Vagina (tissue), 2 donors: Measurements from ENCODE around the gene CXCL11. TPM values are rescaled to one million over a fixed set of nuclear protein-coding genes. Genes with fewer than 3 reads are reported as not detected.
"Not testable (repeated sequence)": the region's sequence is repeated elsewhere in the genome, so short reads cannot be mapped to it uniquely, and the experiment has no call there.

Experiments used
- DNase-seq, 2 donors: peaks; one replicate each; pipeline ENCODE4 v3.0.0-alpha.2; 2017; ENCODE audit errors: extremely low spot score in 2 of 2
- H3K27ac ChIP-seq: fragments of 200-600 bp; sonication (generic); one replicate; pipeline ENCODE4 v1.5.1; 2019
- H3K27me3 ChIP-seq: fragments of 200-600 bp; sonication (generic); one replicate; pipeline ENCODE4 v1.5.1; 2019
- H3K36me3 ChIP-seq, 2 donors: fragments of 200-600 bp; sonication (generic); one replicate each; pipeline ENCODE4 v1.5.1; 2017 to 2019
- H3K4me1 ChIP-seq: fragments of 200-600 bp; sonication (generic); one replicate; pipeline ENCODE4 v1.5.1; 2019
- H3K4me3 ChIP-seq, 2 donors: fragments of 200-600 bp; sonication (generic); 1 replicate in 1 of 2; 2 replicates in 1 of 2; pipeline ENCODE4 v1.5.1; 2016 to 2019
- H3K9me3 ChIP-seq: fragments of 200-600 bp; sonication (generic); one replicate; pipeline ENCODE4 v1.5.1; 2019
- POLR2A ChIP-seq, 2 donors: fragments of 450-650 bp; IDR thresholded peaks; one replicate each; pipeline ENCODE4 v1.6.1; 2017; ENCODE audit warnings: antibody characterized with exemption in 2 of 2, mild to moderate bottlenecking in 2 of 2, moderate library complexity in 2 of 2
- POLR2AphosphoS5 ChIP-seq, 2 donors: sonication (generic); formaldehyde crosslinking; IDR thresholded peaks; one replicate each; pipeline ENCODE4 v1.9.0; 2017; ENCODE audit warnings: antibody characterized with exemption in 2 of 2, mild to moderate bottlenecking in 2 of 2, low read depth in 1 of 2; ENCODE audit not compliant: insufficient read depth in 1 of 2
- intact Hi-C: fragments of 100-400 bp; cut with DNase I; formaldehyde crosslinking; loops from one replicate; pipeline ENCODE4 v1.15.1; 2023
- total RNA-seq: library from RNA; depleted of rRNA; stranded (reverse); fragments of >200 nt; gene quantifications from one replicate; pipeline ENCODE4 v1.2.3, GENCODE V29; 2016
- TF ChIP-seq, protein P1 (sequence below), 3 experiments: fragments of 450-650 bp in 2 of 3; fragments of 200-600 bp in 1 of 3; sonication (generic) in 1 of 3; IDR thresholded peaks; one replicate each; pipeline ENCODE4 v1.5.1; 2017 to 2019; ENCODE audit warnings: antibody characterized with exemption in 3 of 3, mild to moderate bottlenecking in 2 of 3, moderate library complexity in 2 of 3

The CXCL11 gene
- total RNA-seq, 1 donor from 2014 or later = not detected

DNA sequence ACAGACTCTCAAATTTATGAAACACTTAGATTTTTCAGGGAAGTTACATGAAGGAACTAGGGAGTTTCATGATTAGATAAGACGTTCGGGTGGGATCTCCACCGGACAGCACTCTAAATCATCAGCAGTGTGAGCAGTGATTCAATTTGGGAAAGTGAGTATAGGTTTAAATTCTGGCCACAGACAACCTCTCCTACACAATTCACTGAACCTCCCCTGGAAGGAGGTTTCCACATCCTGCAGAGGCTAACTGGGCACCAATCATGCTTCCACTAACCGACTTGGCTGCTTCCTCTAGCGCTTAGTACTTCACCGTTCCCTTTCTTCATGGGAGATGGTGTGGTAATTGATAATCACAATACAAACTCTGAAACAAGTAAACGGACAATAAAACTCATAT, 34.2 kb downstream of the CXCL11 start:
- intact Hi-C loops = no loop called here
- no peak for DNase-seq
- TF ChIP-seq POLR2A (IDR thresholded peaks at IDR 0.05) (no peak), POLR2AphosphoS5 (IDR thresholded peaks at IDR 0.05; ENCODE audit: insufficient read depth in 1 of 2, low read depth in 1 of 2) (no peak)
- TF ChIP-seq, protein P1, sequence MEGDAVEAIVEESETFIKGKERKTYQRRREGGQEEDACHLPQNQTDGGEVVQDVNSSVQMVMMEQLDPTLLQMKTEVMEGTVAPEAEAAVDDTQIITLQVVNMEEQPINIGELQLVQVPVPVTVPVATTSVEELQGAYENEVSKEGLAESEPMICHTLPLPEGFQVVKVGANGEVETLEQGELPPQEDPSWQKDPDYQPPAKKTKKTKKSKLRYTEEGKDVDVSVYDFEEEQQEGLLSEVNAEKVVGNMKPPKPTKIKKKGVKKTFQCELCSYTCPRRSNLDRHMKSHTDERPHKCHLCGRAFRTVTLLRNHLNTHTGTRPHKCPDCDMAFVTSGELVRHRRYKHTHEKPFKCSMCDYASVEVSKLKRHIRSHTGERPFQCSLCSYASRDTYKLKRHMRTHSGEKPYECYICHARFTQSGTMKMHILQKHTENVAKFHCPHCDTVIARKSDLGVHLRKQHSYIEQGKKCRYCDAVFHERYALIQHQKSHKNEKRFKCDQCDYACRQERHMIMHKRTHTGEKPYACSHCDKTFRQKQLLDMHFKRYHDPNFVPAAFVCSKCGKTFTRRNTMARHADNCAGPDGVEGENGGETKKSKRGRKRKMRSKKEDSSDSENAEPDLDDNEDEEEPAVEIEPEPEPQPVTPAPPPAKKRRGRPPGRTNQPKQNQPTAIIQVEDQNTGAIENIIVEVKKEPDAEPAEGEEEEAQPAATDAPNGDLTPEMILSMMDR (IDR thresholded peaks at IDR 0.05) = no peak
- H3K4me1 ChIP-seq = no peaks in the 10 kb centered on the region
- no peak overlapping the region for H3K4me3 ChIP-seq
- no peaks in the 10 kb centered on the region for H3K9me3 ChIP-seq
- H3K27ac ChIP-seq = no peak overlapping the region
- H3K36me3 ChIP-seq = no peaks in the 10 kb centered on the region
- no peaks in the 10 kb centered on the region for H3K27me3 ChIP-seq

GRCh38 chr4:76000279-76000678, 35.6 kb downstream of the CXCL11 start:
- no peaks in the 10 kb centered on the region for H3K27me3 ChIP-seq
- no peaks in the 10 kb centered on the region for H3K4me1 ChIP-seq
- H3K27ac ChIP-seq = no peak overlapping the region
- no peak overlapping the region for H3K4me3 ChIP-seq
- TF ChIP-seq, protein P1 (IDR thresholded peaks at IDR 0.05) = no peak
- TF ChIP-seq POLR2AphosphoS5 (IDR thresholded peaks at IDR 0.05; ENCODE audit: insufficient read depth in 1 of 2, low read depth in 1 of 2) (no peak), POLR2A (IDR thresholded peaks at IDR 0.05) (no peak)
- no peak for DNase-seq
- intact Hi-C loops = no loop called here
- H3K9me3 ChIP-seq = no peaks in the 10 kb centered on the region
- H3K36me3 ChIP-seq = no peaks in the 10 kb centered on the region

GRCh38 chr4:75998525-75999147, 37.2 kb downstream of the CXCL11 start:
- intact Hi-C loops = loop anchor here (5.0 kb wide), 1 partner anchor 69 kb away; no protein-coding TSS in a partner anchor
- H3K36me3 ChIP-seq, H3K4me3 ChIP-seq, H3K9me3 ChIP-seq, H3K27me3 ChIP-seq, DNase-seq, H3K27ac ChIP-seq, H3K4me1 ChIP-seq: not testable (repeated sequence)

DNA sequence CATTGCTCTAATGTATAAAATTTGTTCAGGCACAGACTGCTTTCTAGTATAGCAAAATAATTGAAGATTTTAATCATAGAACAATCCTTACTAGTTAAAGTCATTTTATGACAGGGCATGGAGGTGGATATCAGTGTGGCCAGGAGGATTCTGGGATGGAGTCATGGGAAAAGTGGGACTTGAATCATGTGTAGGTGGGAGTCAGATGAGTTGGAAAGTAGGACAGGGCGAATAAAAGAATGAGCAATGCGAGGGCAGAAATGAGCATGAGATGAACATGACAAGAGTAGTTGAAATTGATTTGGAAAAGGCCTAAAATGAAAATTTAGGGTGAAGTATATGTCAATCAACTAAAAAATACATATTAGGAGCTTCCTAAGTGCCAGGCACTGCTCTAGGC, 37.9 kb downstream of the CXCL11 start:
- H3K9me3 ChIP-seq = no peaks in the 10 kb centered on the region
- H3K27me3 ChIP-seq = no peaks in the 10 kb centered on the region
- H3K4me3 ChIP-seq = no peak overlapping the region
- no peak for DNase-seq
- intact Hi-C loops = loop anchor here (5.0 kb wide), 1 partner anchor 69 kb away; no protein-coding TSS in a partner anchor
- no peak overlapping the region for H3K27ac ChIP-seq
- TF ChIP-seq, protein P1 (IDR thresholded peaks at IDR 0.05) = no peak
- TF ChIP-seq POLR2AphosphoS5 (IDR thresholded peaks at IDR 0.05; ENCODE audit: insufficient read depth in 1 of 2, low read depth in 1 of 2) (no peak), POLR2A (IDR thresholded peaks at IDR 0.05) (no peak)
- H3K36me3 ChIP-seq = no peaks in the 10 kb centered on the region
- no peaks in the 10 kb centered on the region for H3K4me1 ChIP-seq

DNA sequence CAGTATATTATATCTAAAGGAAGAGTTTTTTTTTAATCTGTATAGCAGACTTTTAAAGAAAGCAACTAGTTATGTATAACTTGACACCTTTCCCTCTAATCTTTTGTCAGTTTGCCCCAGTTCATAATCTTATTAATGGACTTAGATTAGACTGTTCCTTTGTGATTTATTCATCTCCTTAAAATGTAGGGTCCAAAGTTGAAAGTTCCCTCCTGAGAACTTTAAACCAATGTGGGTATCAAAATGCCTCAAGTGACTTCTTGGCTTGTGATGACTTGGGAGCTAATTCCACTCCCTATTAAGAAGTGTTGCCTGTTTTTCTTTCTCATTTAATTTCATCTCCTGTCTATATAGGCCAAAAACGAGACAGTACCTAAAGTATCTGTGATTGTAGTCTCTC, 38.8 kb downstream of the CXCL11 start:
- H3K27me3 ChIP-seq = no peaks in the 10 kb centered on the region
- no peak overlapping the region for H3K27ac ChIP-seq
- no peak overlapping the region for H3K4me3 ChIP-seq
- no peak for TF ChIP-seq POLR2A (IDR thresholded peaks at IDR 0.05)
- no peak for DNase-seq
- intact Hi-C loops = loop anchor here (5.0 kb wide), 1 partner anchor 70 kb away; no protein-coding TSS in a partner anchor
- H3K36me3 ChIP-seq = no peaks in the 10 kb centered on the region
- no peaks in the 10 kb centered on the region for H3K9me3 ChIP-seq
- H3K4me1 ChIP-seq = no peaks in the 10 kb centered on the region

- no peak overlapping the region for H3K4me3 ChIP-seq
- H3K4me1 ChIP-seq = no peaks in the 10 kb centered on the region
- TF ChIP-seq, protein P1 (IDR thresholded peaks at IDR 0.05) = peak; percentile 42 to 65 (median 52)
- no peak for TF ChIP-seq POLR2A (IDR thresholded peaks at IDR 0.05)
- H3K27ac ChIP-seq = no peak overlapping the region
- intact Hi-C loops = loop anchor here (5.0 kb wide), 1 partner anchor 72 kb away; no protein-coding TSS in a partner anchor
- H3K36me3 ChIP-seq = no peaks in the 10 kb centered on the region
- H3K9me3 ChIP-seq = no peaks in the 10 kb centered on the region
- DNase-seq = no peak
- no peaks in the 10 kb centered on the region for H3K27me3 ChIP-seq
Measured at GRCh38 chr4:75995727-75996126, 40.1 kb downstream of the CXCL11 start.
